HG03159 (cell line): ENCODE measurements around the gene LXN.
"Not testable (repeated sequence)": the region's sequence is repeated elsewhere in the genome, so short reads cannot be mapped to it uniquely, and the experiment has no call there.

ENCODE experiments used
- ATAC-seq: cut with Tn5 transposase; IDR thresholded peaks from one replicate; pipeline ENCODE4 v1.9.1; 2021; ENCODE audit warnings: mild to moderate bottlenecking, moderate library complexity; ENCODE audit not compliant: unreplicated experiment

LXN gene, protein sequence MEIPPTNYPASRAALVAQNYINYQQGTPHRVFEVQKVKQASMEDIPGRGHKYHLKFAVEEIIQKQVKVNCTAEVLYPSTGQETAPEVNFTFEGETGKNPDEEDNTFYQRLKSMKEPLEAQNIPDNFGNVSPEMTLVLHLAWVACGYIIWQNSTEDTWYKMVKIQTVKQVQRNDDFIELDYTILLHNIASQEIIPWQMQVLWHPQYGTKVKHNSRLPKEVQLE

DNA sequence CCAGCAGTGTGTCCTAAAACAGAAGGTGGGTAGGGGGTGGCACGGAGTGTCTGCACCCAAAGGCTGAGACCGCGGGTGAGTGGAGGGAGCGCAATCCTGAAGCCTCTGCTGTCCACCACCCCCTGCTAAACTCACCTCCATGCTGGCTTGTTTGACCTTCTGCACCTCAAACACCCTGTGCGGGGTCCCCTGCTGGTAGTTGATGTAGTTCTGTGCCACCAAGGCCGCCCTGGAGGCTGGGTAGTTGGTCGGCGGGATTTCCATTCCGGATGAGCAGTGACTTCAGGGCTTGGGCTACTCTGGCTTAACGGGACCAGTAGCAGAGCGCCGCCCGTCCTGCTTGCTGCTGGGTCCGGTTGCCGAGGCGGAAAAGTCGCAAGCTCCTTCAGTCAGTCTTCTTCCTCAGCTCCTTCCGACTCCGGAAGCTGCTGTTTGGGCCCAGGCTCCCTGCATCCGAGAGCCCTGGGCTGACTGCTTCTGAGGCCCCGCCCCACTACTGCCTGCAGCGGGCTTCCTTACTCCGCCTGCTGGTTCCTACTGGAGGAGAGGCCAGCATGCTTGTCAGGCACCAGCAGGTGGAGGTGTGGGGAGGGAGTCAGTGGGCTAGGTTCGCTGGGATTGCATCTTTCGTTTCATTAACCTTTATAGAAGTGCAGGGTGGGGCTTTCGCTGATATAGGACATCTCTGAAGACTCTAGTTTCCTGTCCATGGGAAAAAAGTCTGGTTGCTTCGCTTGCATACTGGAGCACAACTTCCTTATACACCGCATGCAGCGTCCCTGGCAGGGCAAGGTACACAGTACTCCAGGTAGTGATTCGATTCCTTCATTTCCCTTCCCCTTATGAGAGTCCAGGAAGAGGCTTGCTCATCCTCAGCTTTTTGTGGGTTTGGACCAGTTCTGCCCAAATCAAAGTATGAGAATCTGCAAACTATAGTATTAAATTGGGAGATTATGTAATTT, at the start of gene LXN:
LXN (minus strand) TSS at position 434 of the 962 bp plus-strand sequence; CDS start at position 264, 170 bp downstream.
- peak; percentile 99 for ATAC-seq

DNA sequence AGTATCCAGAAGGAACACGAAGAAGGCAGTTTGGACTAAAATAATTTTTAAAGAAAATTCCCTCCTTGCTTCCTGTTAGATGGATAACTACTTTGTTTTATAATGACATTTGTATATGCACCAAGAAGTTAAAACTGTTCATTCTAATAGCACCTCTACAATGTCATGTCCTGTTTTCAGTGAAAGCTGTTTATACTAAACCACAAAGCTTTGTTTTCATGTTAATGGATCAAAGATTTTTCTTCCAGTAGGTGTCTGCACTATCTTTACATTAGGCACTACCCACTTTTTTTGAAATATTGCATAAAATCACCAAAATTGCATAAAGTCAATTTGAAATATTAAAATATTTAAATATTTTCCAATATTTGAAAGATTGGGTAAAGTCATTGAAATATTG, 49.7 kb upstream of the LXN start:
- ATAC-seq = no peak

DNA sequence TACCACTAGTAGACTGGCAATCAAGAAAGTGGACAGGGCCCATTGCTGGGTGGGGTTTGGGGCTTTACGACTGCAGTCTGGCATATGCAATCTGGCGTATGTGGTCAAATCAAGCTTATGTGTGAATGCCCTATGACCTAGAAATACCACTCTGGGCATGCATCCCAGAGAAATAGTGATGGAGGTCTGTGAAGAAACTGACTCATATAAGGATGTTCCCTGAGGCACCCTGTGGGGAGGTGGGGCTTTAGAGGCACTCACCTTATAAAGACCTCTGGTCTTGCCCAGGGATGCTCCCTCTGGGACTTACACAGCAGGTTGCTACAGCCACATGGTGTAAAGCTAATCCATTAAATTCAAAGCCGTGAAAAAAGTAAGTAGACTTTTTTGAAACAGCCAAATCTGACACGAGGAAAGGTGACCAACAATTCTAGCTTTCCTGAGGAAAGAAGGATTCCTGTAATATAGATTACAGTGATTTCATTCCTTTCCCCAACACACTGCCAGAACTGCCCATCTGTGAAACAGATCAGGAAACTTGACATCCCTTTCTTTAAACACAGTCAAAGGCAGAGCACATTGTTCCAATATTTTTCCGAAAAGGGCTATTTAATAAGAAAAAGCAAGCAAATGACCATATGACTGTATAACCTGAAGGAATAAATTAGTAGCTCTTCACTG, 46.2 kb upstream of the LXN start:
- no peak for ATAC-seq

DNA sequence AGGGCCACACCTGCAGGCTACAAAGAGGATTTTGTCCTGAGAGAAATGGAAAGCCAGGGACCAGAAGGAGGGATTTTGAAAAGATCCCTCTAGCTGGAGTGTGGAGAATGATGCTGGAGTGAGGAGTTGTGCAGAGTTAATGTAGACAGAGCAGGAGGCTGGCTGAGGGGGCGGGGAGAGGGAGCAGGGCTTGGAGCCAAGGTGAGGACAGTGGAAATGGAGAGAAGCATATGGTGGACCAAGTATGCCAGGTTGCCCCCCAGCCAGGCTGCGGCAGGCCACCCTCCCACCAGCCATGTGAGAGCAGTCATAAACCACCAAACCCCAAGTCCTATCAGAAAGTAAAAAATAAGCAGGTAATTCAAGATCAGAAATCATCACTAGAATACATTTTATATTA, 45.1 kb upstream of the LXN start:
- ATAC-seq = no peak

DNA sequence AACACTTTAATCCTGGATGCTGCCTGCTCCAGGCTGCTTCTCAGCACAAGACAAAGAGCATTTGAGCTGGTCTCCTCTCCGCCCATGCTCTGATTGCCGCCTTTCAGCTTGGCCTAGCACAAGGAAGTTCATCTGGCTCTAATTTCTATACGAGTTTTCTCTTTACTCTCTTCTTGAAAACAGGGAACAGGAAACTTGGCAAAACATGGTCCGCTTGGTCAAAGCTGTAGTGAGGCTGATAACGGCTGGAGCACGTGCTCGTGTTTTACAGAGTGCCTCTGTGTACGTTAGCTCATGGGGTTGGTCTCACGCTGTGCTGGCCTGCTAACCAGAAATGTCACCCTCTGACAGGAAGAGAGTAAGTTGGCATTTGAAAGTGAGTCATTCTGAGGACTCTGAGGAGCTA, 40.6 kb upstream of the LXN start:
- no peak for ATAC-seq

DNA sequence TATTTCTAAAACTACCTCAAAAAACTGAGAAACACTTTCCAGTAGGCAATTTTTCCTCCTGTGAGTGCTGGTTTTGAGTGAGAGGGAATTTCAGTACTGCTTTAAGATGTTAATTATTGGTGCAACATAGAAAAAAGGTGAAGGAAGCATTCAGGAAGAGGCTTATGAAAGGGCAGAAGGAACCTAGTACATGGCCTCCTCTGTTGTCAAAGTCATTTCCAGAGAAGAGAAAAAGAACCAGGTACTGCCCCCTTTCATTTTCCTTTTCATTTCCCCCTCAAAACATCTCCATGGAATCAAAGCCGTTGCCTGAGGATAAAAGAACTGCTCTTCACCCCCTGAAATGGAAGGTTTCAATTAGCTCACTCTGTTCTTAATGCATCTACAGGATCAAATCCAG, 40.0 kb upstream of the LXN start:
- ATAC-seq = no peak

DNA sequence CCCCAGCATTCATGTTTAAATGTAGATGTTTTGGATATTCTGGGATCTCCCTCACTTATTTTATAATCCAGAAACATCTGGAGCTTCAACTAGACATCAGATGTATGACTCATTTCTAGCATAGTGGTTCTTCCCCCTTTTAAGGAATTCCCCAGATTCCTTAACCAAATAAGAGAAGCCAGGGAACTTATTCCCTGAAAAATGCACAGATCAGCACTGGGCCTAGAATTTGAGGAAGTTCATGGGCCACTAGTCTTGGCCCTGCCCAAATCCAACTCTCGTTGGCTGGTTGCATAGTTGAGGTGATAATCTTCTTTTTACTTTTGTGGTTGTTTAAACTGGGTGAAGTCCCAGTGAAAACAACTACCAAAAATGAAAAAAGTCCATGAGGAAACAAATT, 39.4 kb upstream of the LXN start:
- no peak for ATAC-seq

DNA sequence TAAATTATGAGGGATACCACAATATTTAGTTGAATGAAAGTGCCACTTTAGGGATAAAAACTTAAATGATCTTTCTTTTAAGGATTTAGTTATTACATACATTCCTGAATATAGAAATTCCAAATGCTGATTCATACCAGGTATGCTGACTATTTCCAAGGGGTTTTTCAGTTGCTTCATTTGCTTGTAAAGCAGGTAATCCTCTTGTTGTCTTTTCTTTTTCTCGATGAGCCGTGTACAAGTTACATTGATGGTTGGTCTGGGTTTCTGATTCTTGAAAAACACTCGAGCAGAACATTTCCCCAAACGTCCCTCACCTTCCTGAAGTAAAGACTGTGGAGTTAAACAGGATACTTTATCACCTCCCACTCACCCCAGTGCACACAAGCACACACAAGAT, 38.2 kb upstream of the LXN start:
- no peak for ATAC-seq

DNA sequence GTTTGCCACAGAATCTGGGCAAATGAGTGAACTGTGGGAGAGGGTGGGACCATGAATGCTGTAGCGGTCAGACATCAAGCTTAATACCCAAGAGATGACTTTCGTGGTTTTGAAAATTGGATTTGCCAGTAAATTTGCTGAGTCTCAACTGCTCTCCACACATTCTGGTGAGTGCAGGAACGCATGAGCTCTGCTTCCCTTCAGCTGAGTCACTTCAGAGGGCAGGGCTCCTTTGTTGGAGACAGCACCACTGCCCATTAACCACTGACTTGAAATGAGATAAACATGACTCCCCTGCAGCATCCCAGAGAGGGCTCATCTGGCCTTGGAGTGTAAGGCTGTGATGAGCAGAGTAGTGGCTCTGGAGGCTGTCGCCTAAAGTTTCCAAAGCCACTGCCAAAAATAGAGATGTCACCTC, 37.2 kb upstream of the LXN start:
- ATAC-seq = no peak

DNA sequence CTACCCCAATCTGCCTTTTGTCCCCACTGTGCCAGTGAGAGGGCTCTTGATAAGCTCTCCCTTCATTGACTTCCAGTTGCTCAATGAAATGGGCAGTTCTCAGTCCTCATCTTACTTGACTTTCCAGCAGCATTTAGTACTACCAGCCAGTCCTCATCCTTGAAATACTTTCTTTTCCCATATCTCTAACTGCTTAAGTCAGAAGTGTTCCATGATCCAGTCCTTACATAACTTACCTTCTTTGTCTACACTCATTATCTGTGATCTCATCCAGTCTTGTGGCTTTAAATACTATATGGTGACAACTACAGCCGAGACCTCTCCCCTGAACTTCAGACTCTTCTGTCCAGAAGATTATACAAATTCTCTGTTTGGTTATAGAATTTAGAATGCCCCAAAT, 31.1 kb upstream of the LXN start:
- no peak for ATAC-seq

DNA sequence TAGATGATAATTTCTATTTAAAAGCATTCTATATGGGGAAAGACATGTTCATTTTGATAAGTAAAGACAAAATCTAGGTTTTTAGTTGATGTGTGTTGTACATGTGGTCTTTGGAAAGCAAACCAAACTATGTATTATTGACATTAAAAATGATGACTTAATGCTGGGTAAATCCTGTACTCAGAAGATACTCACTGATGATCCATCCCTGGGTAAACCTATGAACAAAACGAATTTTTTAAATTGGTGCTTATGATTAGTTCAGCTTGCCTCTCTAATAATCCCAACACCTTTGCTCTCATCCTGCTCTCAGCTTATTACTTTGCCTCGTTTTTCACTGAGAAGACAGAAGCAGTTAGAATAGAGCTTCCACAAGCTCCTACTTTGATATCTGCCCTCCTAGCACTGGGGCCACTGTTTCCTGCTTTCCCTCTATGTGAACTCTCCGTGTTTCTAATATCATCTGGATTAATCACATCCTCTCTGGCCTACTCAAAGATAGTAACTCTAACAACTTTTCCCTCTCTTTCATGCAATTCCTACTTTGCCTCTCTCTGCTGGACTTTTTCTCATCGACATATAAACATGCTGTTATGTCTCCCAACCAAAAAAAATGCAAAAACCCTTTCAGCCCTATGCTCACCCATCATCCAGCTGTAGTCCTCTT, 30.5 kb upstream of the LXN start:
- ATAC-seq = no peak

DNA sequence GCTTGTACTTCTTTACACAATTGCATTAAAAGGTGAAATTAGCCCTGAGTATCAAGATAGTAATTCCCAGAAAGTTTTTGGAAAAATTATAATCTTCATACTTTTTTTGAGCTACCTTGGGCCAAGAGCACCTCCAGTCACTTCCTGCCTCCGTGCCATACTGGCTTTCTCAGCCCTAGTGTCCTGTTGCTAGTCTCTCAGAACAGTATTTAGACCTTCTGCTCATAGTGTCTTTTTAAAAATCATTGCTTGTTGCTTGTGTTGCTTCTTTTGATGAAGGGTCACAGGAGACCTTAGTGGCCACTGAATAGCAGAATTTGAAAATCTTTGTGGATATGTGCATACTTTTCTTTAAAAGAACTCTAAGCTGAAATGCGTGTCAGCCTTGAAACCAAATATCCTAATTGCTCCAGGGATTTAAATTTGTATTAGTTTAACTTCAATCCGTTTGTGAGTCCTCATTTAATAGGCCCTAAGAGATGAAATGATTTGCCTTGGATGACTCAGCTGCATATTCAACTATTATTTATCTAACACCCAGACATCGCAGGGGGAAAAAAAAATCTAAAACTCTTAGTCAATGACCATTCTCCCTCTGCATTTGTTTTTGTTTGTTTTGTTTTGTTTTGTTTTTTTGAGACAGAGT, 29.1 kb upstream of the LXN start:
- no peak for ATAC-seq

DNA sequence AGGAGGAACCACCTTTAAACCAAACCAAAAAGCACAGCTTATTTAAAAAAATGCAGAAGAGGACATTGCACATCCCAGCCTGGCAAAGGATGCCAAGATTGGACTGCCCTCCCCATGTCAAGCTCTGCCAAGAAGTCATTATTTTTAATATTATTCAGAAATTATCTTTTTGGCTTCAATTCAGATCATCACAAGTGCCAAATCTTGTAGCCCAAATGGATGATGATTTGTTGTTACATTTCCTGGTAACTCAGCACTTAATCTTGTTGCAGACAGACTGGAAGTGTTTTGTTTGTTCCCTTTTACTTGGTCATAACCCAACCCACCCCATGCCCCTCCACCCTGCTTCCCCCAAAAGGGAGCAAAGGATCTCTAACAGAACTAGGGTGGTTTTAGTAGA, 28.1 kb upstream of the LXN start:
- no peak for ATAC-seq

DNA sequence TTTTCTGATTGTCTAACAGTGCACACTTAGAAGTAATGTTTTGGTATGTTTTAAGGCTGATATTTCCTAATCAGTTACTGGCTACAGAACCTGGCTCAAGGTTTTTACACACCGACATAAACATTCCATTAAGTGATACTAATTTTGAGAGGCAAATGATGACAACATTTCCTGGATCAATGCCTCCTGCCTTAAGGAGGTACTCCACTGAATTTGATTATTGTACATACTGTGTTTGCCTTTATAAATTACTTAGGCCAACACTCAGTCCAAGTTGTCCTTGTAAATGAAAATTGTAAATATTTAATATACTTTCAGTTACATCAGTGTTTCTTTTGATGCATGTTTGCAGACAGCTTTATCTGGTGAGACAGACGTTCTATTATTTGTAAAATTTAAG, 24.2 kb upstream of the LXN start:
- ATAC-seq = no peak

DNA sequence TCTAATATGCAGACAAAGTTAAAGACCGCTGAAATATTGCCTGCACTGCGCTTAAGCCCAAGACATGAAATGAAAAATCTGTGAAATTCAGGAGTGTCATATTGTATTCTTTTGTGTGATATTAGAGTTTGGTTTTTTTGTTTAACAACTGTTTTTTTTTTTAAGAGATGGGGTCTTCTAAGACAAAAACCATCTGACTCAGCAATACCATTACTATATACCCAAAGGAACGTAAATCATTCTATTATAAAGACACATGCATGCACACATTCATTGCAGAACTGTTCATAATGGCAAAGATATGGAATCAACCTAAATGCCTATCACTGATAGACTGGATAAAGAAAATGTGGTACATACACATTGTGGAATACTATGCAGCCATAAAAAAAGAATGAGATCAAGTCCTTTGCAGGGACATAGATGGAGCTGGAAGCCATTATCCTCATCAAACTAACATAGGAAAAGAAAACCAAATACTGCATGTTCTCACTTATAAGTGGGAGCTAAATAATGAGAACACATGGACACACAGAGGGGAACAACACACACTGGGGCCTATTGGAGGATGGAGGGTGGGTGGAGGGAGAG, 21.5 kb upstream of the LXN start:
- not testable (repeated sequence) for ATAC-seq

DNA sequence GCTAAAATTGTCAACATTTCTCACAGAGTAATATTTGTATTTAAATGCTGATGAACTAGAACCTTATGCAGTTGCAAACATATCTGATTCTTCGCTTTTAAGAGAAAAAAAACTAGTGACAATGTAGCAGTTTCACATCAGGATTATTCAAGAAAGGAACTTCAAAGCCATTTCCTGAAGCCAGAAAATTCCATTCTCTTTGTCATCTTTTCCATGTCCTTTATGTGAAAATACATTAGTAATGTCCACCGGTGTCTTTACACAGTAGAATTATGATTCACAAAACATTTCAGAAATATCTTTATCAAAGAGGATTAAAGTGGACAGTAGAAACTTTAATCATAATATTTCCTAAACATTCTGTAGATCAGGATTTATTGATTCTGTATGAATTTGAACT, 12.7 kb upstream of the LXN start:
- no peak for ATAC-seq

DNA sequence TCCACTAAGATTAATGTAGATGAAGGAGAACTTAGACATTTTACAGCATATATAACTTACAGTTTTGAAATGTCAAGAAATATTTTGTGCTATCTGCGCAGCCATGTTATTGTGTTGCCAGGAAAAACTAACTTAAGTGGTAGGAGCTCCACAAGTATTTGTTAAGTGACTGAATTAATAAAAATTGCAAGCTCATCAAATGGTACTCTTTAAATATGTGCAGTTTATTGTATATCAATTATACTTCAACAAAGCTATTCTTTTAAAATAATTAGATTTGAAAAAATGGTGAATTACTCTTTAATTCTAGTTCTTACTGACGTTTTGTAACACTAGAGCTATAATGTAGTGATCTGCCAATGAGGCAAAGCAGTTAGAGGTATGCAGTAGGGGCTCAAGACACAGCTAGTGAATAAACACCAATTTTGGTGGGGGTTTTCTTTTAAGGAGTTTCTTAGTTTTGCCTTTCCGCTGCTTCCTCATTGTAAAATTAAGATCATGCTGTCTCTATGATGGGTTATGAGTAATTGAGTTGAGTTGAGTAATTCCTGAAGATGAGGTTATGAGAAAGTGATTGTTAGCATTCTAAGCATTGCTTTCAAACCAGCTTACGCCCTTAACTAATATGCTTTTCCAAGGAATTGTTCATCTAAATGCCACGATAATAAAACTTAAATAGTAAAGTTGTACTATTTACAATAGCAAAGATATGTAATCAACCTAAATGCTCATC, 10.9 kb upstream of the LXN start:
- no peak for ATAC-seq

DNA sequence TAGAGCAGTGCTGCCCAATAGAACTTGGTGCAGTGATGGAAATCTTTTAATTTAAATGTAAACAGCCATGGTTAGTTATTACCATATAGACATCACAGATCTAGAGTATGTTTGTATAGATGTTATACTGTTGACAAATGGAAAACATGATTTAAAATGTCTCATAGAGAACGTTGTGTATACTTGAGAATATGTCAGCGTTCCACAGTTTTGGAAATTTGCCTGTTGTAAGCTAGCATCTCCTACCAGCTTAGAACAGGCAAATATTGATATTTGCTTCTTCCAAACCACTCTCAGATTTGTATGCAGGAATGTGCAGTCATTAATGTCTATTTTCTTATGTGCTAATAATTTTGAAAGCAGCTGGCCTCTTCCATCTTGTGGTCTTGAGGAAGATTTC, 8.4 kb upstream of the LXN start:
- ATAC-seq = no peak

DNA sequence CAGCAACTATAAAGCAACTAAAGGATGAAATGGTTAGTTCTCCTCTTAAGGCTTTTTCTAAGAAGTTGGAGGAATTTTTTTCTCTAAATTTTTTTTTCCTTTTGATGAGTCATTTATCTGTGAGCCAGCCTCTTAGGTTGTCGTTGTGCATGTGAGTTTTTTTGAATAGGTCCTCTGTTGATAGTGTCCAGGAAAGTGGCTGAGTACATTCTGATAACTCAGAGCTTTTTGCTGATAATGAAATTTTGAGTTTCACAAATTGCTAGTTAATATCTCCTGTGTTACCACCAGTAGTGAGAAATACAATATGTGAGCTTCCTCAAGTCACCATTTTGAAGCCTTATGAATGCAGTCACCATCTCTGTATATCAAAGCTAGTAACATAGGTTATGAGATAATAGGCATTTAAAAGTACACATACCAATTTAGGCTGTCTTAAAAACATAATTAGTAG, 7.1 kb upstream of the LXN start:
- ATAC-seq = no peak

DNA sequence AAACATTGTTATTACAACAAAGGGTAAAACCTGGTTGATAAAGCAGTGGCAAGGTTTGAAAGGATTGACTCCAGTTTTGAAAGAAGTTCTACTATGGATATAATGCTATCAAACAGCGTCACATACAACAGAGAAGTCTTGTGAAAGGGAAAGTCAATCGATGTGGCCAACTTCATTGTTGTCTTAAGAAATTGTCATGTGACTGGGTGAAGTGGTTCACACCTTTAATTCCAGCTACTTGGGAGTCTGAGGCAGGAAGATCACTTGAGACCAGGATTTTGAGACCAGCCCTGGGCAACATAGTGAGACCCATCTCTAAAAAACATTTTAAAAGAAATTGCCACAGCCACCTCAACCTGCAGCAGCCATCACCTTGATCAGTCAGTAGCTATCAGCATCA, 6.2 kb upstream of the LXN start:
- no peak for ATAC-seq
